ENCODE data around the gene SEC11A.
A peak's percentile ranks its signal among the peaks of the same experiment; 100 is the strongest.
"Not testable (repeated sequence)": the region's sequence is repeated elsewhere in the genome, so short reads cannot be mapped to it uniquely, and the experiment has no call there.

SEC11A gene

DNA sequence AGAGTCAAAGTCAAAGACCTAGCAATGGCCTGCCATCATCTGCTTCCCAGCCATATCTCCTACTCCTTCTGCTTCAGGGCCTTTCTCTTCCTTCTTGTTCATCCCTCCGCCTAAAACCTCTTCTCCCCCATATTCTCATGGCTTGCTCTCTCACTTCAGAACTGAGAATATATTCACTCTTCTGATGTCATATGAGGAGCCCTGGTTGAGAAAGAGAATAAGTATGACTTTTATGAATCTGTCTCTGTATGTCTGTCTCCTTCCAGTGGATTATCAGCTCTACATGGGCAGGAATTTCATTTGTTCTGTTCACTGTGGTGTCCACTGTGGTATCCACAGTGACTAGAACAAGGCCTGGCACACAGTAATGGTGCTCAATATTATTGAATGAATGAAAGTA, 44.3 kb upstream of the SEC11A start:
- no peak overlapping the region for H3K4me3 ChIP-seq (replicated peaks; ENCODE audit: low read depth, low read length)
- TF ChIP-seq, protein P1, sequence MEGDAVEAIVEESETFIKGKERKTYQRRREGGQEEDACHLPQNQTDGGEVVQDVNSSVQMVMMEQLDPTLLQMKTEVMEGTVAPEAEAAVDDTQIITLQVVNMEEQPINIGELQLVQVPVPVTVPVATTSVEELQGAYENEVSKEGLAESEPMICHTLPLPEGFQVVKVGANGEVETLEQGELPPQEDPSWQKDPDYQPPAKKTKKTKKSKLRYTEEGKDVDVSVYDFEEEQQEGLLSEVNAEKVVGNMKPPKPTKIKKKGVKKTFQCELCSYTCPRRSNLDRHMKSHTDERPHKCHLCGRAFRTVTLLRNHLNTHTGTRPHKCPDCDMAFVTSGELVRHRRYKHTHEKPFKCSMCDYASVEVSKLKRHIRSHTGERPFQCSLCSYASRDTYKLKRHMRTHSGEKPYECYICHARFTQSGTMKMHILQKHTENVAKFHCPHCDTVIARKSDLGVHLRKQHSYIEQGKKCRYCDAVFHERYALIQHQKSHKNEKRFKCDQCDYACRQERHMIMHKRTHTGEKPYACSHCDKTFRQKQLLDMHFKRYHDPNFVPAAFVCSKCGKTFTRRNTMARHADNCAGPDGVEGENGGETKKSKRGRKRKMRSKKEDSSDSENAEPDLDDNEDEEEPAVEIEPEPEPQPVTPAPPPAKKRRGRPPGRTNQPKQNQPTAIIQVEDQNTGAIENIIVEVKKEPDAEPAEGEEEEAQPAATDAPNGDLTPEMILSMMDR (IDR thresholded peaks at IDR 0.05; ENCODE audit: low read length, missing control alignments): no peak
- no peak for DNase-seq (ENCODE audit: low read depth)

DNA sequence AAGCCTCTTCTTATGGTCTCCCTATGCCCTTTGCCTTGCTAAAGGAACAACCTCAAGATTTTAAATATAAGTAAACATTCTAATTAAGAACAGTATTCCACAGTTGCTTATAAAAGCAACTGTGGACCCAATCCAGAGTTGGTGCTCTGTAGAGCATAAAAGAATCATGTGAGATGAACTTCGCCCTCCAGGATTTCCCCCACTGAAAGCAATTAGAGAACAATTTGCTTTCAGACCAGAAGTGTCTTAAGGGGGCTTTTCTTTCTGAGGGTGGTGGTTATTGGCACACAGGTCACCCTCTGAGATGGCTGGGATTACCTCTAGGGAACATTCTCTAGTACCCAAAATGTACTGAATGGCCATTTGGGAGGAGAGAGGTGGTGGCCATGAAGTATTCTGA, 43.1 kb upstream of the SEC11A start:
- DNase-seq (ENCODE audit: low read depth): no peak
- TF ChIP-seq, protein P1 (IDR thresholded peaks at IDR 0.05; ENCODE audit: low read length, missing control alignments): no peak
- H3K4me3 ChIP-seq (replicated peaks; ENCODE audit: low read depth, low read length): no peak overlapping the region

DNA sequence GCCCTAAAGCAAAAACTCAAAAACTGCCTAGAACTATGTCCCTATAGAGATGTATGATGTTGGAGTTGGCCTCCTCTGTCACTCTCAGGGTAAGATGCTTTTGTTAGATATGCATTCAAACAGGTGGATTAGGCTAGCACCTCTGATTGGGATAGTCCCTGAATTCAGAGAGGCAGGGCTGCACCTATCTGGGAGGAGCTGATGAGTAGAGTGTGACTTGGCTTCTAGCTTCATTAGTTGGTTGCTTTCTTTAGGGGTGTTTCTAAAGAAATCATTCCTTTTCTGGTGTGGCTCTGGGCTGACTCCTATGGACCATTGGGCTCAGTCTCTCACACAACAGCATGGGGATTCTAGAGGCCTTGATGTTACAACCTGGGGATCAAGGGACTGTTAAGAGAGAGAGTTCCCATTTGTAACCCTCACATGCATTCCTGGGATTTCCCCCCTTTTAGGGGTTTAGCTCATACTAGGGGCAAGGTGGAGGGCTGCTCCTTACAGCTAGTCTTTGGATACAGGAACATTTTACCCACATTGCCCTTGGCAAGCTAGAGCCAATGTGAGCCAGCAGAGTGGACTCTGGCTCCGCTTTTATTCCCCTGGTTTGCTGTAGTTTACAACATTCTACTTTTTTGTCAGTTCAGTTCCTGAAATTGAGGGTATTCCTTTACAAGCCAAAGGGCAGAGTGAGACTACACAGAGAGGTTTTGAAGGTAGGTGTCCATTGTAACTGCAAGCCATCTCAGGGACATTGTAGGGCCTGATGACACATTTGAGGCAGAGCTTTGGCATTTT, 40.0 kb upstream of the SEC11A start:
- TF ChIP-seq, protein P1 (IDR thresholded peaks at IDR 0.05; ENCODE audit: low read length, missing control alignments): no peak
- no peak for DNase-seq (ENCODE audit: low read depth)
- H3K4me3 ChIP-seq (replicated peaks; ENCODE audit: low read depth, low read length): no peak overlapping the region

DNA sequence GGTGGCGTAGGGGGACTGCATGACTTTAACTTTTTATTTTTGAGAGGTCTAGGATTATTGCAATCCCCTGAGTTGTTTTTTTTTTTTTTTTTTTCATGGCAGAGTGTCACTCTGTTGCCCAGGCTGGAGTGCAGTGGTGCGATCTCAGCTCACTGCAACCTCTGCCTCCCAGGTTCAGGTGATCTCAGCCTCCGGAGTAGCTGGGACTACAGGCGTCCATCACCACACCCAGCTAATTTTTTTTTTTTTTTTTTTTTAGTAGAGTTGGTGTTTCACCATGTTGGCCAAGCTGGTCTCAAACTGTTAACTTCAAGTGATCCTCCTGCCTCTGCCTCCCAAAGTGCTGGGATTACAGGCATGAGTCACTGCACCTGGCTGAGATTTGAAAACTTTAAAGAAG, 39.0 kb upstream of the SEC11A start:
- not testable (repeated sequence) for DNase-seq (ENCODE audit: low read depth)

DNA sequence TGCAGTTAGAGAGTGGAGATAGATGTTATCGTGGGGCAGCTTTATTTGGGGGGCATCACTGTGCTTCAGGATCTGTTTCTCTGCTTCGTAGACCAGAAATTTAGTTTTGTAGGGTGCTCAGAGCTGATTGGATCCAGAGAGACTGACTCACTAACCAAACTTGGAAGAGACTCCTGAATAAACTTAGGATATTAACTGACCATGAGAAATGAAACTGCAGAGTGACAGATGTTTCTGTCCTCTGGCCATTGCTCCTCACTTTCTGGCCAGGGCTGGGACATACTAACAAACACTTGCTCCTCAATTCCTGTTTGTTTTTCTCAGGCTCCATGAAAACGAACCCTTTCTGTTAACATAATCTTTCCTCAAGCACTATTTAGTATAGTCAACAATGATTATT, 36.8 kb upstream of the SEC11A start:
- DNase-seq (ENCODE audit: low read depth): no peak
- TF ChIP-seq, protein P1 (IDR thresholded peaks at IDR 0.05; ENCODE audit: low read length, missing control alignments): no peak
- H3K4me3 ChIP-seq (replicated peaks; ENCODE audit: low read depth, low read length): no peak overlapping the region

More for the DNA sequence above, 39.0 kb upstream of the SEC11A start:
- H3K4me3 ChIP-seq (replicated peaks; ENCODE audit: low read depth, low read length): not testable (repeated sequence)

DNA sequence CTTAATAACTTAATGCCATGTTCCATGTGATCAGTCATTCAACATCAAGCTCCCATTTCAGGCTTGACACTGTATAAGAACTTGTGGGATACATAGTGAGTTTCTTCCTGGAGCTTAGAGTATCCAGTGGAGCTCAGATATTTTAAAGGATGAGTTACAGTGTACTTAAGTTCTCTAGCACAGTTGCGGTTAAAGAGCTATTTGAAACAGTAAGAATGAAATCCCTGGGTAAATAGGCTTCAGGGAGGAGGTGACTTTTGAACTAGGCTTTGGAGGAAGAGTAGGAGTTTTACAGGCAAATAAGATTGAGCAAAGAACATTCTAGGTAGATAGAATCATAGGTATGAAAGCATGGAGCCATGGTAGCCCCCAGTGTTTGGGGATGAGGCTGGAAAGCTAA, 36.3 kb upstream of the SEC11A start:
- TF ChIP-seq, protein P1 (IDR thresholded peaks at IDR 0.05; ENCODE audit: low read length, missing control alignments): no peak
- H3K4me3 ChIP-seq (replicated peaks; ENCODE audit: low read depth, low read length): no peak overlapping the region
- DNase-seq (ENCODE audit: low read depth): no peak

DNA sequence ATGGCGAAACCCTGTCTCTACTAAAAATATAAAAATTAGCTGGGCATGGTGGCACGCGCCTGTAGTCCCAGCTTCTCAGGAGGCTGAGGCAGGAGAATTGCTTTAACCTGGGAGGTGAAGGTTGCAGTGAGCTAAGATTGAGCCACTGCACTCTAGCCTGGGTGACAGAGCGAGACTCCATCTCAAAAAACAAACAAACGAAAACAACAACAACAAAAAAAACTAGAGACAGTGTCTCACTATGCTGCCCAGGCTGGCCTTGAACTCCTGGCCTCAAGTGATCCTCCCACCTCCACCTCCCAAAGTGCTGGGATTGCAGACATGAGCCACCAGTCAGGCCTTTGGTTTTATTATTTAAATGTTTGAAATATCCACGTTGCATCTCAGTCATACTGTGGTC, 35.8 kb upstream of the SEC11A start:
- not testable (repeated sequence) for H3K4me3 ChIP-seq (replicated peaks; ENCODE audit: low read depth, low read length); DNase-seq (ENCODE audit: low read depth)

DNA sequence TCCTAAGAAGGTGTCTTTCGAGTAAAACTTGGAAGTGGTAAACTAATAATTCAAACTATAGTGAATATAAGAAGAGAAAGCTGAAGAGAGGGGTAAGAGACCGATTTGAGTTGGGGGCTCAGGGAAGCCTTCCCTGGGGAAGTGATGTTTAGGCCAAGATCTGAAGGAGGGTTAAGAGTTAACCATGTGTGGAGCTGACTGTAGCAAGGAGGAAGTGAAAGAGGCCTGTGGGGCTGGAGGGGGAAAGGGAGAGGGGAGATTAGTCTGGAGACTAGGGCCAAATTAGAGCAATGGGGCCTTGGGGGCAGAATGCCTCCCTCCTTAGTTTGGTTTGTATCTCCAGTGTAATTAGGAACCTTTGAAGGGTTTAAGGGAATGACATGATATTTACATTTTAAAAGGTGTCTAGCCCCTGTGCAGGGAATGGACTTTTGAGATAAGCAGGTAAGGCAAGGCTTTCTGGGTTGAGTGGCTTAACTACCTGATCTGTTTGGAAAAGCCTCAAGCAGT, 34.7 kb upstream of the SEC11A start:
- no peak for DNase-seq (ENCODE audit: low read depth)

More for the DNA sequence above, 34.7 kb upstream of the SEC11A start:
- H3K4me3 ChIP-seq (replicated peaks; ENCODE audit: low read depth, low read length): peak overlapping the region; percentile 96
- TF ChIP-seq, protein P1 (IDR thresholded peaks at IDR 0.05; ENCODE audit: low read length, missing control alignments): no peak
